H9 (cell line): ENCODE data around the gene TXLNB. TPM values are rescaled to one million over a fixed set of nuclear protein-coding genes. Genes with fewer than 3 reads are reported as not detected.

ENCODE experiments used
- DNase-seq: peaks from one replicate; pipeline ENCODE4 v3.0.0-alpha.2; 2017
- H2AFZ ChIP-seq: one replicate; pipeline ENCODE4 v1.6.1; 2013; ENCODE audit warnings: mild to moderate bottlenecking, low read length, control low read depth, moderate library complexity
- H2AK5ac ChIP-seq: 2 replicates; pipeline ENCODE4 v1.6.1; 2013; ENCODE audit warnings: low read length, control low read depth, mixed read lengths; ENCODE audit not compliant: insufficient read length
- H2BK120ac ChIP-seq: one replicate; pipeline ENCODE4 v1.6.1; 2013; ENCODE audit warnings: low read depth, mild to moderate bottlenecking, low read length, control low read depth, inconsistent platforms; ENCODE audit not compliant: poor library complexity, severe bottlenecking
- H2BK12ac ChIP-seq: 2 replicates; pipeline ENCODE4 v1.6.1; 2013; ENCODE audit warnings: low read length, control low read depth, mixed read lengths, low read depth; ENCODE audit not compliant: insufficient read length
- H2BK15ac ChIP-seq: 2 replicates; pipeline ENCODE4 v1.6.1; 2013; ENCODE audit warnings: low read depth, low read length, control low read depth
- H2BK20ac ChIP-seq: one replicate; pipeline ENCODE4 v1.6.1; 2013; ENCODE audit warnings: low read depth, mild to moderate bottlenecking, low read length, control low read depth, inconsistent platforms; ENCODE audit not compliant: poor library complexity, severe bottlenecking
- H2BK5ac ChIP-seq: 2 replicates; pipeline ENCODE4 v1.6.1; 2013; ENCODE audit warnings: low read length, control low read depth, mixed read lengths; ENCODE audit not compliant: insufficient read length
- H3K14ac ChIP-seq: 2 replicates; pipeline ENCODE4 v1.6.1; 2013; ENCODE audit warnings: low read length, control low read depth; ENCODE audit not compliant: insufficient read depth
- H3K18ac ChIP-seq: 2 replicates; pipeline ENCODE4 v1.6.1; 2013; ENCODE audit warnings: low read depth, mild to moderate bottlenecking, mixed read lengths, low read length, control low read depth; ENCODE audit not compliant: insufficient read length
- H3K23ac ChIP-seq: 2 replicates; pipeline ENCODE4 v1.6.1; 2013; ENCODE audit warnings: low read length, control low read depth, mixed read lengths, low read depth; ENCODE audit not compliant: insufficient read length
- H3K23me2 ChIP-seq: 2 replicates; pipeline ENCODE4 v1.6.1; 2013; ENCODE audit warnings: low read depth, mild to moderate bottlenecking, mixed read lengths, low read length, control low read depth; ENCODE audit not compliant: insufficient read length, poor library complexity, severe bottlenecking
- H3K27ac ChIP-seq: 2 replicates; pipeline ENCODE4 v1.5.1; 2013; ENCODE audit warnings: low read length, control low read depth, mixed read lengths, low read depth; ENCODE audit not compliant: insufficient read length
- H3K27me3 ChIP-seq: 2 replicates; pipeline ENCODE4 v1.6.1; 2013; ENCODE audit warnings: low read length, control low read depth, inconsistent platforms; ENCODE audit not compliant: insufficient read depth
- H3K4ac ChIP-seq: 2 replicates; pipeline ENCODE4 v1.6.1; 2013; ENCODE audit warnings: low read depth, mild to moderate bottlenecking, control low read depth, inconsistent platforms, low read length, moderate library complexity
- H3K4me1 ChIP-seq: 2 replicates; pipeline ENCODE4 v1.6.1; 2013; ENCODE audit warnings: low read length, control low read depth, inconsistent platforms; ENCODE audit not compliant: insufficient read depth
- H3K4me2 ChIP-seq: 2 replicates; pipeline ENCODE4 v1.6.1; 2013; ENCODE audit warnings: low read length, control low read depth, mixed read lengths; ENCODE audit not compliant: insufficient read length, insufficient read depth
- H3K56ac ChIP-seq: 2 replicates; pipeline ENCODE4 v1.6.1; 2013; ENCODE audit warnings: low read depth, mild to moderate bottlenecking, mixed read lengths, low read length, control low read depth; ENCODE audit not compliant: insufficient read length
- H3K79me1 ChIP-seq: 2 replicates; pipeline ENCODE4 v1.6.1; 2013; ENCODE audit warnings: low read depth, mild to moderate bottlenecking, moderate library complexity, low read length, control low read depth, inconsistent platforms; ENCODE audit not compliant: insufficient read depth, poor library complexity, severe bottlenecking
- H3K79me2 ChIP-seq: 2 replicates; pipeline ENCODE4 v1.6.1; 2013; ENCODE audit warnings: low read length, control low read depth, inconsistent platforms; ENCODE audit not compliant: insufficient read depth
- H3K9ac ChIP-seq: 2 replicates; pipeline ENCODE4 v1.6.1; 2013; ENCODE audit warnings: low read length, control low read depth, mixed read lengths; ENCODE audit not compliant: insufficient read length; ENCODE audit errors: extremely low read depth
- H3K9me3 ChIP-seq: one replicate; pipeline ENCODE4 v1.6.1; 2013; ENCODE audit warnings: low read depth, low read length, inconsistent platforms; ENCODE audit not compliant: control insufficient read depth
- H3T11ph ChIP-seq: one replicate; pipeline ENCODE4 v1.6.1; 2013; ENCODE audit warnings: mild to moderate bottlenecking, low read length, control low read depth, inconsistent platforms
- H4K20me1 ChIP-seq: one replicate; pipeline ENCODE4 v1.6.1; 2013; ENCODE audit not compliant: control insufficient read depth, insufficient read length, insufficient read depth
- H4K5ac ChIP-seq: 2 replicates; pipeline ENCODE4 v1.6.1; 2013; ENCODE audit warnings: low read depth, mild to moderate bottlenecking, mixed read lengths, low read length, control low read depth; ENCODE audit not compliant: insufficient read length
- H4K8ac ChIP-seq: replicated peaks from 2 replicates; pipeline ENCODE4 v1.6.1; 2013; ENCODE audit warnings: low read length, control low read depth, mixed read lengths, low read depth; ENCODE audit not compliant: insufficient read length
- H4K91ac ChIP-seq: 2 replicates; pipeline ENCODE4 v1.6.1; 2013; ENCODE audit warnings: low read depth, mild to moderate bottlenecking, moderate library complexity, mixed read lengths, low read length, control low read depth; ENCODE audit not compliant: insufficient read length
- H3K27ac Mint-ChIP-seq, 3 experiments: 2 replicates in 2 of 3; 3 replicates in 1 of 3; pipeline ENCODE4 v1.8.0; 2020 to 2021; ENCODE audit warnings: mixed read lengths in 3 of 3, mild to moderate bottlenecking in 1 of 3, moderate library complexity in 1 of 3
- H3K27me3 Mint-ChIP-seq: 2 replicates; pipeline ENCODE4 v1.8.0; 2021; ENCODE audit warnings: low read depth, mild to moderate bottlenecking, moderate library complexity, mixed read lengths
- H3K36me3 Mint-ChIP-seq, 3 experiments: 2 replicates in 2 of 3; 3 replicates in 1 of 3; pipeline ENCODE4 v1.8.0; 2020 to 2021; ENCODE audit warnings: low read depth in 3 of 3, mixed read lengths in 3 of 3; ENCODE audit not compliant: insufficient read depth in 1 of 3
- H3K4me1 Mint-ChIP-seq, 2 experiments: 2 replicates each; pipeline ENCODE4 v1.8.0; 2020; ENCODE audit warnings: mixed read lengths in 2 of 2
- H3K4me3 Mint-ChIP-seq, 2 experiments: 2 replicates in 1 of 2; 3 replicates in 1 of 2; pipeline ENCODE4 v1.8.0; 2020 to 2021; ENCODE audit warnings: mild to moderate bottlenecking in 2 of 2, mixed read lengths in 2 of 2, moderate library complexity in 1 of 2
- H3K9me3 Mint-ChIP-seq, 2 experiments: 2 replicates in 1 of 2; 3 replicates in 1 of 2; pipeline ENCODE4 v1.8.0; 2020; ENCODE audit warnings: mild to moderate bottlenecking in 2 of 2, mixed read lengths in 2 of 2, moderate library complexity in 1 of 2
- CTCF ChIP-seq: fragments of 200-600 bp; sonication (generic); conservative IDR thresholded peaks from 3 replicates; pipeline ENCODE4 v1.8.0; 2021; ENCODE audit warnings: antibody characterized with exemption, mild to moderate bottlenecking
- WGBS: extraction: QIAGEN DNeasy Blood & Tissue Kit; methylation state at CpG from one replicate; pipeline ENCODE4 v1.1.7; 2013; ENCODE audit warnings: missing lambda C conversion rate, low lambda C conversion rate, mixed read lengths; ENCODE audit not compliant: insufficient read length; ENCODE audit errors: extremely low coverage; 5-methylcytosine and 5-hydroxymethylcytosine counted together
- total RNA-seq: library from RNA; stranded (reverse); gene quantifications from 2 replicates; pipeline ENCODE4 v1.2.1, GENCODE V29; 2021

The TXLNB gene
- total RNA-seq, 1 experiment from 2014 or later: 0.04 TPM

GRCh38 chr6:139265512-139266190 is 26.1 kb downstream of the TXLNB start:
- no peak overlapping the region for H2BK12ac ChIP-seq
- H3K4me1 ChIP-seq: no peaks in the 10 kb centered on the region
- H2BK120ac ChIP-seq: no peak overlapping the region
- H3K27me3 ChIP-seq: no peaks in the 10 kb centered on the region
- H4K8ac ChIP-seq: no peak overlapping the region
- H3K79me1 ChIP-seq: no peaks in the 10 kb centered on the region
- H4K91ac ChIP-seq: no peak overlapping the region
- H3K4me1 Mint-ChIP-seq: peaks cover 5% of the 10 kb centered on the region in 2 experiments; a peak in 3 of 4 replicates
- no peaks in the 10 kb centered on the region for H3K23me2 ChIP-seq
- H3K27ac Mint-ChIP-seq: no peak overlapping the region
- no peak overlapping the region for H3K9ac ChIP-seq
- no peak overlapping the region for H3K4ac ChIP-seq
- H2BK20ac ChIP-seq: no peak overlapping the region
- H3K56ac ChIP-seq: no peak overlapping the region
- no peaks in the 10 kb centered on the region for H3K36me3 Mint-ChIP-seq
- H2AK5ac ChIP-seq: no peak overlapping the region
- H3K27ac ChIP-seq: no peak overlapping the region
- H3K9me3 Mint-ChIP-seq: no peaks in the 10 kb centered on the region; a peak in 1 of 5 replicates
- no peak for TF ChIP-seq CTCF
- H2AFZ ChIP-seq: no peak overlapping the region
- no CpG with 5 or more reads among the region's 2 CpGs for WGBS
- H3K4me2 ChIP-seq: no peak overlapping the region
- H3K79me2 ChIP-seq: no peaks in the 10 kb centered on the region
- no peak overlapping the region for H3K14ac ChIP-seq
- H2BK15ac ChIP-seq: no peak overlapping the region
- no peak overlapping the region for H3K4me3 Mint-ChIP-seq
- no peaks in the 10 kb centered on the region for H3K27me3 Mint-ChIP-seq
- no peaks in the 10 kb centered on the region for H4K20me1 ChIP-seq
- H3T11ph ChIP-seq: no peak overlapping the region
- H3K23ac ChIP-seq: no peak overlapping the region
- H3K9me3 ChIP-seq: no peaks in the 10 kb centered on the region
- H2BK5ac ChIP-seq: no peak overlapping the region
- DNase-seq: no peak
- no peak overlapping the region for H3K18ac ChIP-seq
- H4K5ac ChIP-seq: no peak overlapping the region
